Measurements from ENCODE around the gene TMEM273.

DNA sequence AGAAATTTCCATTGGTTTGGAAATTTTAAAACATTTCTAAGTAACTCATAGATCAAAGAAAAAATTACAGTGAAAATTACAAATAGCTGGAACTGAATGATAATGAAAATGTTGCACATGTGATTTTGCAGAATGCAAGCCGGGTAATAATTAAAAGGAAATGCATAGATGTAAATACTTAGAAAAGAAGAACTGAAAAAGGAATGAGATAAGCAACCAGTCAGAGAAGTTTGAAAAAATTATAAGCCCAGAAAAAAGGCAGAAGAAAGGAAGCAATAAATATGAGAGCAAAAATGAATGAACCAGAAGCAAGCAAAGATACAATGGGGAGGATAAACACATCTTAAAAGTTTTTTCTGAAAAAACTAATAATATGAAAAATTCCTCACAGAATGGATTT, 3.2 kb upstream of the TMEM273 start:
- TF ChIP-seq, protein P1, sequence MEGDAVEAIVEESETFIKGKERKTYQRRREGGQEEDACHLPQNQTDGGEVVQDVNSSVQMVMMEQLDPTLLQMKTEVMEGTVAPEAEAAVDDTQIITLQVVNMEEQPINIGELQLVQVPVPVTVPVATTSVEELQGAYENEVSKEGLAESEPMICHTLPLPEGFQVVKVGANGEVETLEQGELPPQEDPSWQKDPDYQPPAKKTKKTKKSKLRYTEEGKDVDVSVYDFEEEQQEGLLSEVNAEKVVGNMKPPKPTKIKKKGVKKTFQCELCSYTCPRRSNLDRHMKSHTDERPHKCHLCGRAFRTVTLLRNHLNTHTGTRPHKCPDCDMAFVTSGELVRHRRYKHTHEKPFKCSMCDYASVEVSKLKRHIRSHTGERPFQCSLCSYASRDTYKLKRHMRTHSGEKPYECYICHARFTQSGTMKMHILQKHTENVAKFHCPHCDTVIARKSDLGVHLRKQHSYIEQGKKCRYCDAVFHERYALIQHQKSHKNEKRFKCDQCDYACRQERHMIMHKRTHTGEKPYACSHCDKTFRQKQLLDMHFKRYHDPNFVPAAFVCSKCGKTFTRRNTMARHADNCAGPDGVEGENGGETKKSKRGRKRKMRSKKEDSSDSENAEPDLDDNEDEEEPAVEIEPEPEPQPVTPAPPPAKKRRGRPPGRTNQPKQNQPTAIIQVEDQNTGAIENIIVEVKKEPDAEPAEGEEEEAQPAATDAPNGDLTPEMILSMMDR (conservative IDR thresholded peaks at IDR 0.05 in 1 of 2, IDR thresholded peaks at IDR 0.05 in 1 of 2; ENCODE audit: extremely low read depth in 1 of 2, insufficient read depth in 1 of 2, low read depth in 1 of 2, low read length in 2 of 2), result no peak
- TF ChIP-seq EZH2 (IDR thresholded peaks at IDR 0.05; ENCODE audit: borderline replicate concordance, low read length), result no peak

Data from mammary epithelial cell (primary cell).